ENCODE results near the gene AKAP13. TPM values are rescaled to one million over a fixed set of nuclear protein-coding genes. Genes with fewer than 3 reads are reported as not detected.

AKAP13 gene
- total and polyA plus RNA-seq, 2 experiments from 2014 or later: 53.1 to 108 TPM

- no peaks in the 10 kb centered on the region for H3K9me3 ChIP-seq (ENCODE audit: low read depth)
- H3K36me3 ChIP-seq: peaks cover 5% of the 10 kb centered on the region
- H3K27ac ChIP-seq: peak overlapping the region; percentile 42
- no peak for DNase-seq (ENCODE audit: low read depth in 1 of 2, low spot score in 1 of 2)
- no peak overlapping the region for H3K4me3 ChIP-seq
- no peaks in the 10 kb centered on the region for H3K27me3 ChIP-seq
- H3K4me1 ChIP-seq (ENCODE audit: low read depth): peaks cover 28% of the 10 kb centered on the region
- no peak for TF ChIP-seq CTCF (IDR thresholded peaks at IDR 0.05; ENCODE audit: low read depth, low read length)
These were observed 231.0 kb downstream of the AKAP13 start for GRCh38 chr15:85611361-85611760.

GRCh38 chr15:85614059-85614458, 233.7 kb downstream of the AKAP13 start:
- no peaks in the 10 kb centered on the region for H3K9me3 ChIP-seq (ENCODE audit: low read depth)
- H3K4me3 ChIP-seq: no peak overlapping the region
- peaks cover 5% of the 10 kb centered on the region for H3K36me3 ChIP-seq
- DNase-seq (ENCODE audit: low read depth in 1 of 2, low spot score in 1 of 2): peak in 1 of 2 donors; percentile 45
- no peak for TF ChIP-seq CTCF (IDR thresholded peaks at IDR 0.05; ENCODE audit: low read depth, low read length)
- peak overlapping the region; percentile 13 for H3K27ac ChIP-seq
- peaks cover 38% of the 10 kb centered on the region for H3K4me1 ChIP-seq (ENCODE audit: low read depth)
- no peaks in the 10 kb centered on the region for H3K27me3 ChIP-seq

GRCh38 chr15:85615930-85616329, 235.5 kb downstream of the AKAP13 start:
- peak; percentile 64 to 71 for DNase-seq (ENCODE audit: low read depth in 1 of 2, low spot score in 1 of 2)
- no peak overlapping the region for H3K4me3 ChIP-seq
- H3K36me3 ChIP-seq: peaks cover 5% of the 10 kb centered on the region
- H3K27ac ChIP-seq: peak overlapping the region; percentile 37
- no peaks in the 10 kb centered on the region for H3K9me3 ChIP-seq (ENCODE audit: low read depth)
- no peaks in the 10 kb centered on the region for H3K27me3 ChIP-seq
- peaks cover 57% of the 10 kb centered on the region for H3K4me1 ChIP-seq (ENCODE audit: low read depth)
- peak; percentile 68 for TF ChIP-seq CTCF (IDR thresholded peaks at IDR 0.05; ENCODE audit: low read depth, low read length)

- H3K36me3 ChIP-seq: peaks cover 5% of the 10 kb centered on the region
- no peak overlapping the region for H3K4me3 ChIP-seq
- H3K27ac ChIP-seq: no peak overlapping the region
- no peaks in the 10 kb centered on the region for H3K27me3 ChIP-seq
- H3K4me1 ChIP-seq (ENCODE audit: low read depth): peaks cover 58% of the 10 kb centered on the region
- peak in 1 of 2 donors; percentile 35 for DNase-seq (ENCODE audit: low read depth in 1 of 2, low spot score in 1 of 2)
- no peaks in the 10 kb centered on the region for H3K9me3 ChIP-seq (ENCODE audit: low read depth)
- TF ChIP-seq CTCF (IDR thresholded peaks at IDR 0.05; ENCODE audit: low read depth, low read length): no peak
These were observed 236.2 kb downstream of the AKAP13 start for GRCh38 chr15:85616549-85617110.

- DNase-seq (ENCODE audit: low read depth in 1 of 2, low spot score in 1 of 2): no peak
- no peaks in the 10 kb centered on the region for H3K9me3 ChIP-seq (ENCODE audit: low read depth)
- no peaks in the 10 kb centered on the region for H3K27me3 ChIP-seq
- no peak overlapping the region for H3K27ac ChIP-seq
- H3K36me3 ChIP-seq: no peaks in the 10 kb centered on the region
- no peak for TF ChIP-seq CTCF (IDR thresholded peaks at IDR 0.05; ENCODE audit: low read depth, low read length)
- peaks cover 72% of the 10 kb centered on the region for H3K4me1 ChIP-seq (ENCODE audit: low read depth)
- H3K4me3 ChIP-seq: no peak overlapping the region
These were observed 237.8 kb downstream of the AKAP13 start for GRCh38 chr15:85618228-85618505.
